WI38 (cell line): ENCODE results near the gene SSC4D.
"Not testable (repeated sequence)": the region's sequence is repeated elsewhere in the genome, so short reads cannot be mapped to it uniquely, and the experiment has no call there.

Experiments used
- H3K4me3 ChIP-seq: 2 replicates; pipeline ENCODE4 v1.5.1; 2011; ENCODE audit warnings: low read depth, mild to moderate bottlenecking, control low read depth, low read length
- TF ChIP-seq, protein P1 (sequence below): IDR thresholded peaks from 2 replicates; pipeline ENCODE4 v1.5.1; 2012; ENCODE audit warnings: low read depth, mild to moderate bottlenecking, control low read depth, low read length

SSC4D gene

GRCh38 chr7:76364198-76364584 is 45.3 kb downstream of the SSC4D start:
- no peak overlapping the region for H3K4me3 ChIP-seq
- TF ChIP-seq, protein P1, sequence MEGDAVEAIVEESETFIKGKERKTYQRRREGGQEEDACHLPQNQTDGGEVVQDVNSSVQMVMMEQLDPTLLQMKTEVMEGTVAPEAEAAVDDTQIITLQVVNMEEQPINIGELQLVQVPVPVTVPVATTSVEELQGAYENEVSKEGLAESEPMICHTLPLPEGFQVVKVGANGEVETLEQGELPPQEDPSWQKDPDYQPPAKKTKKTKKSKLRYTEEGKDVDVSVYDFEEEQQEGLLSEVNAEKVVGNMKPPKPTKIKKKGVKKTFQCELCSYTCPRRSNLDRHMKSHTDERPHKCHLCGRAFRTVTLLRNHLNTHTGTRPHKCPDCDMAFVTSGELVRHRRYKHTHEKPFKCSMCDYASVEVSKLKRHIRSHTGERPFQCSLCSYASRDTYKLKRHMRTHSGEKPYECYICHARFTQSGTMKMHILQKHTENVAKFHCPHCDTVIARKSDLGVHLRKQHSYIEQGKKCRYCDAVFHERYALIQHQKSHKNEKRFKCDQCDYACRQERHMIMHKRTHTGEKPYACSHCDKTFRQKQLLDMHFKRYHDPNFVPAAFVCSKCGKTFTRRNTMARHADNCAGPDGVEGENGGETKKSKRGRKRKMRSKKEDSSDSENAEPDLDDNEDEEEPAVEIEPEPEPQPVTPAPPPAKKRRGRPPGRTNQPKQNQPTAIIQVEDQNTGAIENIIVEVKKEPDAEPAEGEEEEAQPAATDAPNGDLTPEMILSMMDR, result no peak

GRCh38 chr7:76363754-76364153 is 45.7 kb downstream of the SSC4D start:
- not testable (repeated sequence) for H3K4me3 ChIP-seq

GRCh38 chr7:76359978-76360638 is 49.4 kb downstream of the SSC4D start:
- no peak overlapping the region; the same call in 1 of the 2 replicates for H3K4me3 ChIP-seq
- TF ChIP-seq, protein P1, result no peak

- TF ChIP-seq, protein P1, result peak; percentile 68
These were observed 50.2 kb downstream of the SSC4D start for GRCh38 chr7:76359111-76359977.

GRCh38 chr7:76358481-76359110 is 50.9 kb downstream of the SSC4D start, which contains the start of gene YWHAG:
Gene YWHAG, minus strand, starts transcription at chr7:76358991. Its CDS starts 183 bp downstream, at chr7:76358808.
- TF ChIP-seq, protein P1, result no peak
- H3K4me3 ChIP-seq, result peak within 1 kb of the TSS; percentile 80

More at GRCh38 chr7:76359111-76359977, 50.2 kb downstream of the SSC4D start:
- H3K4me3 ChIP-seq, result peak overlapping the region; percentile 80

DNA sequence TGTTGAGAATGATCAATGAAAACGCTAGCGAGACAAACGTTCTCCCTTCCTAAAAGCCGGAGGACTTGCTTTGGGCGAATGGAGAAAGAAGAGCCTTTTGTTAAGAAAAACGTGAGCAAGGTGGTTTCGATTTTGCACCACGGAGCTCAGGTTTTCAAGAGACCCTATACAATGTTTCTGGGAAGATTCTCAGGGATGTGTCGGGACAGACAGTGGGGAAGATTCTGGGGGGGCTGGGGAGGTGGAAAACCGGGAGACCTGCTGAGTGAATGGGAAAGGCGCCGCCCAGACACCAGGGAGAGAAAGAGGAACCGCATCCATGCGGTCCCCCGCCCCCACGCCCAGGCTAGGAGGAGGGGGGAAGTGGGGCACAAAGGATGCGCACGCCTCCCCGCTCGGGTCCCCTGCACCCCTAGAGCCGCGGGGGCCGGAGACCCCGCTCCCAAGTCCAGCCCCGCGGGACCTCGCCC is 51.5 kb downstream of the SSC4D start:
- TF ChIP-seq, protein P1, result no peak
- peak overlapping the region; percentile 80 for H3K4me3 ChIP-seq

DNA sequence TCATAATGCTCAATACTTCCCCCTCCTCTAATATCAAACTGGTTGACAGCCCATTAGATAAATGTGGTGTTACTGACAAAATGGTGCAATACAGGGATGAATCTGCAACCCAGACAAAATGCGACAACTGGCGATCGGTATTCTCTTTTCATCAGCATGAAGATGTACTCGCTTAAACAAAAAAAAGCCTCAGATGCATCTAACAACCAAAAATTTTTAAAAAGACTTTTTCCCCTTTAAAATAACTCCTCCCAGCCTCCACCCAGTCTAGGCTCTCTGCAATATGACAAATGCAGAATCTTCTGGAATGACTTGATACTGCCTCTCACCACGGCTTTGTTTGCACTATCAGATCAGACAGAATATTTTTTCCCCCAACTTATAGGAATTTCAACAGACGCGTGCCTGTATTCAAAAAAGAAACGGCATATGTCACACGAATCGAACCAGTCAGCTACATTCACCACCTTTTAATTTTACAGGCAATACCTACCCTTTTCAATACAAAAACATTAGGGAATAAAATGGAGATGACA is 52.0 kb downstream of the SSC4D start:
- TF ChIP-seq, protein P1, result no peak

More for the DNA sequence above, 52.0 kb downstream of the SSC4D start:
- peak overlapping the region; percentile 80 for H3K4me3 ChIP-seq
